ENCODE data around the gene NCL.

DNA sequence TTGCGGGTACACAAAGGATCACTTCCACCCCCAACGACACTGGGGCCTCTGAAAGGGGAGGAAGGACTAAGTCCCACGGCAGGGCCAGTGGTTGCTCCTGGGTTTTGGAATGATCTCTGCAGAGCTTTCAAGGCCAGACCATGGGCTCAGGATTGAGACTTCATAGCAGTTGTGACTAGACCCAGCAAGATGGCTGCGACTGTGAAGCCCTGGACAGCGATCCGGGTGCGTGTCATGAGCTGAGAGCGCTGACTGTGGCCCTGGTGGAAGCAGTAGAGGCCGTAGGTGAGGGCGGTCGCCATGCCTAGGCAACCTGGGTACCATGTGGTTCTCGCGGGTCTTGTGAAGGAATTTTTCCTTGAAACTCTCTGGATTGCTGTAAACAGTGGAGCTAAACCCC, 27.3 kb downstream of the NCL start:
- TF ChIP-seq, protein P1, sequence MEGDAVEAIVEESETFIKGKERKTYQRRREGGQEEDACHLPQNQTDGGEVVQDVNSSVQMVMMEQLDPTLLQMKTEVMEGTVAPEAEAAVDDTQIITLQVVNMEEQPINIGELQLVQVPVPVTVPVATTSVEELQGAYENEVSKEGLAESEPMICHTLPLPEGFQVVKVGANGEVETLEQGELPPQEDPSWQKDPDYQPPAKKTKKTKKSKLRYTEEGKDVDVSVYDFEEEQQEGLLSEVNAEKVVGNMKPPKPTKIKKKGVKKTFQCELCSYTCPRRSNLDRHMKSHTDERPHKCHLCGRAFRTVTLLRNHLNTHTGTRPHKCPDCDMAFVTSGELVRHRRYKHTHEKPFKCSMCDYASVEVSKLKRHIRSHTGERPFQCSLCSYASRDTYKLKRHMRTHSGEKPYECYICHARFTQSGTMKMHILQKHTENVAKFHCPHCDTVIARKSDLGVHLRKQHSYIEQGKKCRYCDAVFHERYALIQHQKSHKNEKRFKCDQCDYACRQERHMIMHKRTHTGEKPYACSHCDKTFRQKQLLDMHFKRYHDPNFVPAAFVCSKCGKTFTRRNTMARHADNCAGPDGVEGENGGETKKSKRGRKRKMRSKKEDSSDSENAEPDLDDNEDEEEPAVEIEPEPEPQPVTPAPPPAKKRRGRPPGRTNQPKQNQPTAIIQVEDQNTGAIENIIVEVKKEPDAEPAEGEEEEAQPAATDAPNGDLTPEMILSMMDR (conservative IDR thresholded peaks at IDR 0.05; ENCODE audit: low read length) = no peak
- no peak for TF ChIP-seq EZH2phosphoT487 (IDR thresholded peaks at IDR 0.05; ENCODE audit: borderline replicate concordance)

All from Loucy (cell line).